ENCODE data around the gene ZNF337. TPM values are rescaled to one million over a fixed set of nuclear protein-coding genes. Genes with fewer than 3 reads are reported as not detected.
"Not testable (repeated sequence)": the region's sequence is repeated elsewhere in the genome, so short reads cannot be mapped to it uniquely, and the experiment has no call there.

Gene ZNF337
- total and polyA plus RNA-seq, 8 donors: 4.4 to 20.6 (median 5.8) TPM

DNA sequence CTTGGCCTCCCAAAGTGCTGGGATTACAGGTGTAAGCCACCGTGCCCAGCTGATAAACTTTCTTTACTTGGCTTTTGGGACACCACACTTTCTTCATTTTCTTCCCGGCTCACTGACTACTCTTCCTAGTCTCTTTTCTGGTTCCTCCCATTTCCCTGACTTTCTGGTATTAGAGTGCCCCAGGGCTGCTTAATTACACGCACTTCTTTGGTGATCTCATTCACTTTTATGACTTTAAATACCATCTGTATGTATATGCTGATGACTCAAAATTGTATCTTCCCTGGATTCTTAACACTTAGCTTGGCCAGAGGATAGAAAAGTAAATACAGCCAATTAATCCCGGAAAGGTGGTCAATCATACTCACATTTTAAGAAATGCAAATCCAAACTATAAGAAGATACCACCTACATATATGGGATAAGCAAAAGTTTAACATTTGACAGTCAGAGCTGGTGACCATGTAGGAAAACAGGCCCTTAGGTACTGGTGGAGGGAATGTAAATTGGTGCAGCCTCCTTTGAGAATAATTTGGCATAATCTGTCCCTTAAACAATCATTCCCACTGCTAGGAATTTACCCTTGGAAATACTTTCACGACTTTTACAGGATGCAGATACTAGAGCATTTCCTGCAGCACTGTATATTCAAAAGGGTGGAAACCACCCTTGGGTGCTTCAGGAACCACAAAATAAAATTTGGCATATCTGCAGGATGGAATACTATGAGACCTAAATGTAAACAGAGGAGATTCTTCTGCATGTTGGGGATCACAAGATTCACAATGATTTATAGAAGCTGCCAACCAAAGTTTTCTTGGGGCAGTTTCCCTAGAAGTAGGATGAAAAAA is 63.5 kb downstream of the ZNF337 start:
- Histone ChIP-seq H3K27ac (no peak overlapping the region), H3K9me3 (peaks cover 0 to 8% (median 0%) of the 10 kb centered on the region in 4 donors), H3K4me3 (no peak overlapping the region), H3K27me3 (no peaks in the 10 kb centered on the region), H3K4me1 (no peaks in the 10 kb centered on the region), H3K36me3 (peaks cover 0 to 9% (median 0%) of the 10 kb centered on the region in 3 donors)
- FAIRE-seq (no peak), DNase-seq (no peak), ATAC-seq (no peak)
- WGBS, 2 donors: 68 to 83% methylated on average over 5 of the region's 5 CpGs
- intact Hi-C loops (cut with DNase I): no loop called here
- no peak for TF ChIP-seq CTCF (IDR thresholded peaks at IDR 0.05)

DNA sequence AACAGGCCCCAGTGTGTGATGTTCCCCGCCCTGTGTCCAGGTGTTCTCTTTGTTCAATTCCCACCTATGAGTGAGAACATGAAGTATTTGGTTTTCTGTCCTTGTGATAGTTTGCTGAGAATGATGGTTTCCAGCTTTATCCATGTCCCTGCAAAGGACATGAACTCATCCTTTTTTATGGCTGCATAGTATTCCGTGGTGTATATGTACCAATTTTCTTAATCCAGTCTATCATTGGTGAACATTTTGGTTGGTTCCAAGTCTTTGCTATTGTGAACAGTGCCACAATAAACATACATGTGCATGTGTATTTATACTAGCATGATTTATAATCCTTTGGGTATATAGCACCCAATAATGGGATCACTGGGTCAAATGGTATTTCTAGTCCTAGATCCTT is 66.0 kb downstream of the ZNF337 start:
- H3K36me3 ChIP-seq; H3K9me3 ChIP-seq; DNase-seq; FAIRE-seq; intact Hi-C loops (cut with DNase I); H3K27me3 ChIP-seq; ATAC-seq; H3K27ac ChIP-seq; H3K4me3 ChIP-seq; H3K4me1 ChIP-seq: not testable (repeated sequence)
- WGBS, 2 donors: 94 to 96% methylated on average over 2 of the region's 2 CpGs

- Histone ChIP-seq H3K36me3 (no peaks in the 10 kb centered on the region), H3K27me3 (no peaks in the 10 kb centered on the region), H3K4me1 (no peaks in the 10 kb centered on the region), H3K9me3 (no peaks in the 10 kb centered on the region), H3K4me3 (no peak overlapping the region), H3K27ac (no peak overlapping the region)
- intact Hi-C loops (cut with DNase I): no loop called here
- TF ChIP-seq CTCF (IDR thresholded peaks at IDR 0.05): no peak
- ATAC-seq: no peak
- DNase-seq: no peak
- no peak for FAIRE-seq
- WGBS, 2 donors: 78 to 81% methylated on average over 8 of the region's 8 CpGs
Observed at GRCh38 chr20:25629816-25630499, 66.7 kb downstream of the ZNF337 start.

DNA sequence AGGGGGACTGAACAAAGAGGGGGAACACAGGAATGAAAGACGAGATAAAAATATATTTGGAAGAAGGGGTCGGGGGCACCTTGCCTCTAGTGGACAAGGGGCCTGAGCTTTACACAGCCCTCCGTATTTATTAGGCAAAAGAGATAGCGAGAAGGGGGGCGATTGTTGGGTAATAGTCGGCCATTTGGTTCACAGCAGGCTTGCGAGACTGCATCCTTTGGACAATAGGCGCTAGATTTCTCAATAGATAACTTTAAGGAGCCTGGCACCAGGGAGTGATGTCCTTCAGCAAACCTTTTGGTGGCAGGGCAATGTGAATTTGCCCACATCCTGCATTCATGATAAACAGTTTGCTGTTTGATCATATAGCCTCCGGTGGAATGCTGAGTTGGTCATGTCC is 69.9 kb downstream of the ZNF337 start:
- ATAC-seq: no peak
- intact Hi-C loops (cut with DNase I): no loop called here
- FAIRE-seq: no peak
- Histone ChIP-seq H3K4me3 (no peak overlapping the region), H3K36me3 (no peaks in the 10 kb centered on the region), H3K27me3 (no peaks in the 10 kb centered on the region), H3K27ac (no peak overlapping the region), H3K4me1 (peaks cover 0 to 8% (median 6%) of the 10 kb centered on the region in 3 donors), H3K9me3 (no peaks in the 10 kb centered on the region)
- WGBS, 2 donors: 83 to 87% methylated on average over 9 of the region's 9 CpGs
- no peak for TF ChIP-seq CTCF (IDR thresholded peaks at IDR 0.05)
- DNase-seq: no peak

GRCh38 chr20:25624500-25624939 is 72.1 kb downstream of the ZNF337 start:
- FAIRE-seq: no peak
- 33 to 34% methylated on average over 17 of the region's 17 CpGs for WGBS, 2 donors
- Histone ChIP-seq H3K27ac (peak overlapping the region; percentile 81 to 92 (median 86)), H3K36me3 (no peaks in the 10 kb centered on the region), H3K27me3 (no peaks in the 10 kb centered on the region), H3K4me1 (peaks cover 0 to 8% (median 6%) of the 10 kb centered on the region in 3 donors), H3K9me3 (no peaks in the 10 kb centered on the region), H3K4me3 (peak overlapping the region; percentile 71 to 96 (median 87))
- intact Hi-C loops (cut with DNase I): no loop called here
- no peak for ATAC-seq
- no peak for DNase-seq
- no peak for TF ChIP-seq CTCF (IDR thresholded peaks at IDR 0.05)

Other genes starting within 250 kb of the ZNF337 start
- 1 to 10 TPM; 5.1 to 9.0 (median 5.5) TPM for gene NINL, start 111.3 kb downstream of the ZNF337 start, total RNA-seq
- gene NINL, start 111.3 kb downstream of the ZNF337 start, polyA plus RNA-seq: 10 to 100 TPM; 15.5 to 19.4 TPM
- gene NANP, start 72.8 kb downstream of the ZNF337 start, total RNA-seq: 1 to 10 TPM; 1.2 to 2.5 (median 1.6) TPM
- 1 to 10 TPM; 1.0 to 1.8 TPM for gene NANP, start 72.8 kb downstream of the ZNF337 start, polyA plus RNA-seq